GM18519 (cell line): ENCODE data around the gene PTPN20.

ENCODE experiments used
- ATAC-seq: cut with Tn5 transposase; IDR thresholded peaks from one replicate; pipeline ENCODE4 v1.9.1; 2021; ENCODE audit warnings: mild to moderate bottlenecking, moderate library complexity; ENCODE audit not compliant: unreplicated experiment, low FRiP score

The PTPN20 gene

GRCh38 chr10:47044741-47045140 is 133.5 kb downstream of the PTPN20 start:
- no peak for ATAC-seq

DNA sequence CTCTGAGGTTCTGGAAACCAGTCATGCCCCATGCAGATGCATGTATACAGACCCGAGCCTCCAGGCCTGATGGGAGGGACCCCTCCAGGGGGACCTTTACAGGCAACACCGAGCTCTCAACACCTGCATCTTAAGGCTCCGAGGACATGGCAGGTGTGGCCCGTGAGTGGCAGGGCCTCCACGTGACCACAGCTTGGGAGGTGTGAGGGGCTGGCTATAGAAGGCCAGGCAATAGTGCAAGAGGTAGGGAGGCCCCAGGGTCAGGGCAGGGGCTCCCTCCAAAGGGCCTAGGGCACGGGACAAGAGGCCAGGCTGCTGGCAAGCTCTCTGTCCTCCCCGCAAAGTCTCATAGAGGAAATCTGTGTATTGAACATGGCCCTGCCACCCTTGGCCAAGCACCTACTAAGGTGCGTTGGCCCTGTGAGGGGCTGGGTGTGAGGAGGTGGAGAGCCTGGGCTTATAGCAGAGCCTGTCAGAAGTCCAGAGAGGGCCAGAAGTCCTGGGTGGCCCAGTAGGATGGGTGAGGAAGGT is 134.2 kb downstream of the PTPN20 start:
- no peak for ATAC-seq

DNA sequence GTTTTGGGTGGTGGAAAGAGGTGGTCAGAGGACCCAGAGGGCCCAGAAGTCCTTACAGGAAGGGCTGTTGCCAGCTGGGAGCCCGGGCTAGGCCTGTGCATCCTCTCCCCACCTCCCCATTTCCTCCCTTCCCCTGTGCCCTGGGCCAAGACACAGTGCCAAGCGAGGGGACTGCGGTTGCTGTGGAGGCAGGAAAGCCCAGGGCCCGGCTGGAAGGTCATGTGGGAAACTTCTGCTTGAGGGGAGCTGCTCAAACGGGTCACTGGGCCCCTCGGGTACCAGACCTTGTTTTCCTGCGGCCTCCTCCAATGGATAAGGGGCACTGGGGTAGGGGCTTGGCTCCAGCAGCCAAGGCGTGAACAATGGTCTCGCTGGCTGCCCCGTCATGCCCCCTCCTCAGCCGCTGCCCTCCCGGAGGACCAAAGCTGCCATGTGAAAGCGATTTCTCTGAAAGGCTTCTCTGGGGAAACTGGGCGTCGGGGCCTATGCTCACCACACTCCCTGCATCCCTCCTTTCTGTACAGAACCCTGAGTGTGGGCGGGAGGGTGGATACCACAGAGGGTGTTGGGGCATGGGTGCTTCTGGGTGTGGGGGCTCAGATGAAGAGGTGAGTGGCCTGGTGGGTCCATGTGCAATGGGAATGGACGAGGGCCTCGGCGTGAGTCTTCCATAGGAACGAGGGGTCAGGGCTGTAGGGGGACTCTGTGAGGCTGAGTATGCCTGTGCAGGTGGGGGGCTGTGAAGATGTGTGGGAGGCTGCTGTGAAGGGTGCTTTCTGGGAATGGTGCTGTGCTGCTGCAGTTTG is 135.3 kb downstream of the PTPN20 start:
- ATAC-seq = no peak

DNA sequence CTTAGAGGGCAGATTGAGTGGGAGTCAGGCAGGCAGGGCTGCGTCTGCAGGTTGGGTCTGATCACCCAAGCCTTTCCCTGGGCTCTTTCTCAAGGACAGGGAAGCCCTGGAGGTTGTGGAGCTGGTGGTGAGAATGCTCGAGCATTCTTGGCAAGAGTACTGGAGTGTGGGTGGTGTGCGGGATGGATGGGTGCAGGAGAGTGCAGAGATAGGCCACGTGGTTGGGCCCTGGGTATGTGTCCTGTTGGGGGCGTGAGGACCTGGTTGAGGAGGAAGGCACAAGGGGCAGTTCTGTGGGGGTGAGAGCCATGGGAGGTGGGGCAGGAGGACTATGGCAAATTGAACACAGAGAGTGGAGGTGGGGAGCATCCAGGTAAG is 135.9 kb downstream of the PTPN20 start:
- no peak for ATAC-seq

- ATAC-seq = no peak
These were observed 136.6 kb downstream of the PTPN20 start for GRCh38 chr10:47047577-47048525.

DNA sequence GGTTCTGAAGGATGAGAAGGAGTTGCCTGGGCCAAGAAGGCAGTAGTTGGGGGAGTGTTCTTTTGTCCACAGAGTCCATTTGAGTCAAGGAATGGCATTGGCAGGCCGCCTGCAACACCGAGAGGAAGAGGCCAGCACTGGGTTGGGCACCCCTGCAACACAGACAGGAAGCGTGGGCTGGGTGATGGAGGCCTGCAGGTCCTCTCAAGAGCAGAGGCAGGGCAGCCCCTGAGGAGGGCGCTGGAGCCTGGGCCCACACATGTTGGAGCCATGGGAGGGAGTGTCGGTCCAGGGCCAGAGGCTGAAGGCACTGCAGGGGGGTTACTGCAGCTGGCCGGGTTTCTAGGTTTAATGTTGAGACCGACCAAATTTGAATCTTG is 137.3 kb downstream of the PTPN20 start:
- ATAC-seq = no peak

DNA sequence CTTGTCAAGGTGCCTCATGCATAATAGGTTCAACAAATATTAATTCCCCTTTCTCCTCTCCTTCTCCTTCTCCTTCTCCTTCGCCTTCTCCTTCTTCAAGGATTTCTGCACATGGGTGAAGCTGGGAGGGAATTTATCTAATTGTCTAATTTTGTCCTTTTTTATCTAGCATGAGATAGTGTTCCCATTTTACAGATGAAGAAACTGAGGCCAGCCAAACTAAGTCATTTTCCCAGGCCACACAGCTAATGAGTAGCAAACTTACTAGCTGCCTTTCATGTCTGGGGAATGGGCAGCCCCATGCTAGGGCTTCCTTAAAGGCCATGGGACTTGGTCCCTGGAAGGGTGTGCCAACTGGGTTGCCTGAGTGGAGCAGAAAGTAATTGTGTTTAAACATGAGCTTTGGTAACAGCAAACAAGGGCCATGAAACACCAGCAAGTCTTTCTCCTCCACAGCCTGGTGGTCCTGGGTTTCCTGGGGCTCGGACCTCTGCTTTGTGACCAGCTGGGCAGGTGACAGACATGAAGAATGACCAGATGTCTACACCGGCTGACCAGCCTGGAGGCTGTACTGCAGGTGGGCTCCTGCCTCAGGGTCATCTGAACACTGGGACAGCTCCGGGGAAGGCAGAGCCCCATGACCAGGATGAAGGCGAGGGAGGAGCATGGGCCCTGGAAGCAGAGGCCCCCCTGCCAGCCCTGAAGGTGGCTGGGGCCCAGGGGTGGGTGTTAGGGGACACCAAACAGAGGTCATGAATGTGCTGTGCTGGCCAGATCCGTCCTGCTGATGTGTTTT is 138.0 kb downstream of the PTPN20 start:
- no peak for ATAC-seq

DNA sequence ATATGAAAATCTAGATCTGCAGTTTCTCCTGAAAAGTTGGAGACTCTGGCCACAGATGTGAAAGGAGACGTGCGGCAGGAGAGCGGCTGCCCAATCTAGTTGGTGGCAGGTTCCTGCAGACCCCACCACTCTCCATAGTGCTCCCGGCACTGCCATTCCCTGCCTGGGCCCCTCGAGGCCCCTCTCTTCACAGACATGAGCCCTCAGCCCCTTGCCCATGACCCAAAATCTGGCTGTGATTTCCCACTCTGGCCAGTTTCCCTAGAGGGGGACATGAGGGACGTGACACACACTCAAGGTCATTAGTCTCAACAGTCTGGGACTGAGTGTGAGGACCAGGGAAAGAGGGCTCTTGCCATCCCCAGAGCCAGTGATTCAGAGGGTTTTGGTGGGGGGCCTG is 138.7 kb downstream of the PTPN20 start:
- ATAC-seq = no peak

DNA sequence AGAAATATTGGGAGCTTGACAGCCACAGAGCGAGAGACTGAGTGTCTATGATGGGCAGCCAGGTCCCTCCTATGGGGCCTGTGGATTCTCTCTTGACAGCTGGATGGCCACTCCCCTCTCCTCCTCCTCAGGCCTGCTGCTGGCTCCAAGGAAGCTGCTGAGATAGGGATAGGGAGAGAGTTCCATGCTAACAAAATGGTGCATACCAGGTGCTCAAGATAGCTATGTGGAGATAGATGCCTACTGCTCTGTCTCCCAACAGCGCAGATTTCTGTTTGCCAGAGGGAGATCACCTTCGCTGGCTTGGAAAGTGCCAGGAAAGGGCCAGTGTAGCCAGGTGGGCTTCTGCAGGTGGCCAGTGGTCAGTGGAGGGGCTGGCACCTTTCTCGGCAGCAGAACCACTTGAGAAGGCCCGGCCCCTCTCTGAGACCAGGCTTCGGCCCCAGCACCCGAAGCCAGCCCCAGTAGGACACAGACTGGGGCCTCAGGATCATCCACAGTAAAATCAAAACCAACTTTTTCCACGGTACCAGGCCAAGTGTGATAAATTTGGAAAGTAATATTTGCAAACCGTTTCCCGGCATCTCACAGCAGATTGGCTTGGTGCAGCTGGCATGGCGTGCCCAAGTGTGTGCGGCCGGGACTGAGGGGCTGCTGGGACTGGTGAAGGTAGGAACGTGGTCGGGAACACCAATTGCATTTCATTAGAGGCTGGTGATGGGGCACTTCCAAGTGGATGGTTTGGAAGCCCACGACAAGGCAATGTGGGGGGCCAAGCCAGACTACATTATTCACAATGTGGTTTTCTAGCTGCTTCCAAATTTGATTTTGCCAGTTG is 139.6 kb downstream of the PTPN20 start:
- ATAC-seq = no peak

GRCh38 chr10:47051741-47052238 is 140.6 kb downstream of the PTPN20 start:
- no peak for ATAC-seq
